Measurements from ENCODE around the gene CORO2A. TPM values are rescaled to one million over a fixed set of nuclear protein-coding genes. Genes with fewer than 3 reads are reported as not detected.

The CORO2A gene
- total and polyA plus RNA-seq, 8 donors, result 0.20 to 1.3 (median 0.60) TPM

GRCh38 chr9:98195671-98196070, 3.2 kb upstream of the CORO2A start:
- H3K27ac ChIP-seq, result no peak overlapping the region
- H3K27me3 ChIP-seq, result no peaks in the 10 kb centered on the region
- no peak for ATAC-seq
- H3K9me3 ChIP-seq, result no peaks in the 10 kb centered on the region
- H3K4me1 ChIP-seq, result peaks cover 0 to 3% (median 0%) of the 10 kb centered on the region in 3 donors
- peak in 1 of 6 donors; percentile 38 for DNase-seq
- no peak for TF ChIP-seq CTCF (IDR thresholded peaks at IDR 0.05)
- H3K4me3 ChIP-seq, result no peak overlapping the region
- 80 to 91% methylated on average over 4 of the region's 4 CpGs for WGBS, 2 donors
- intact Hi-C loops (cut with DNase I), result no loop called here
- no peak for FAIRE-seq
- H3K36me3 ChIP-seq, result no peaks in the 10 kb centered on the region

GRCh38 chr9:98193336-98193944, 1.0 kb upstream of the CORO2A start:
- FAIRE-seq (no peak), DNase-seq (no peak), ATAC-seq (no peak)
- TF ChIP-seq CTCF (IDR thresholded peaks at IDR 0.05), result no peak
- intact Hi-C loops (cut with DNase I), result no loop called here
- no peaks in the 10 kb centered on the region for H3K36me3 ChIP-seq
- no peaks in the 10 kb centered on the region for H3K9me3 ChIP-seq
- H3K4me1 ChIP-seq, result peaks cover 0 to 3% (median 0%) of the 10 kb centered on the region in 3 donors
- peak overlapping the region in 3 of 4 donors; percentile 33 to 69 (median 50) for H3K27ac ChIP-seq
- WGBS, 2 donors, result 37% methylated on average over 8 of the region's 8 CpGs
- peak overlapping the region; percentile 61 to 89 (median 66) for H3K4me3 ChIP-seq
- no peaks in the 10 kb centered on the region for H3K27me3 ChIP-seq

- Histone ChIP-seq H3K36me3 (no peaks in the 10 kb centered on the region), H3K4me3 (peak overlapping the region; percentile 23 to 89 (median 64)), H3K4me1 (peaks cover 0 to 3% (median 0%) of the 10 kb centered on the region in 3 donors), H3K9me3 (no peaks in the 10 kb centered on the region), H3K27ac (no peak overlapping the region), H3K27me3 (no peaks in the 10 kb centered on the region)
- no peak for TF ChIP-seq CTCF (IDR thresholded peaks at IDR 0.05)
- DNase-seq (peak in 4 of 6 donors; percentile 17 to 65 (median 33)), FAIRE-seq (no peak), ATAC-seq (peak in 3 of 4 donors; percentile 5 to 13 (median 8))
- intact Hi-C loops (cut with DNase I), result no loop called here
- WGBS, 2 donors, result 26 to 31% methylated on average over 41 to 47 of the region's 47 CpGs
Measured at GRCh38 chr9:98191671-98192502, 550 bp downstream of the CORO2A start.

- ATAC-seq (no peak), FAIRE-seq (no peak), DNase-seq (no peak)
- intact Hi-C loops (cut with DNase I), result no loop called here
- no peaks in the 10 kb centered on the region for H3K27me3 ChIP-seq
- no peaks in the 10 kb centered on the region for H3K36me3 ChIP-seq
- H3K27ac ChIP-seq, result no peak overlapping the region
- no peaks in the 10 kb centered on the region for H3K9me3 ChIP-seq
- no peak for TF ChIP-seq CTCF (IDR thresholded peaks at IDR 0.05)
- H3K4me3 ChIP-seq, result peak overlapping the region in 1 of 4 donors; percentile 89
- H3K4me1 ChIP-seq, result peaks cover 0 to 3% (median 0%) of the 10 kb centered on the region in 3 donors
- 92 to 94% methylated on average over 5 of the region's 5 CpGs for WGBS, 2 donors
Measured at GRCh38 chr9:98191181-98191608, 1.2 kb downstream of the CORO2A start.
